Measurements from ENCODE around the gene MRPL21. TPM values are rescaled to one million over a fixed set of nuclear protein-coding genes. Genes with fewer than 3 reads are reported as not detected.

The MRPL21 gene
- total and polyA plus RNA-seq, 2 of the 8 experiments (the other 6 are each of a cell fraction or from before 2014, with no cell fraction given): 102 to 107 TPM

DNA sequence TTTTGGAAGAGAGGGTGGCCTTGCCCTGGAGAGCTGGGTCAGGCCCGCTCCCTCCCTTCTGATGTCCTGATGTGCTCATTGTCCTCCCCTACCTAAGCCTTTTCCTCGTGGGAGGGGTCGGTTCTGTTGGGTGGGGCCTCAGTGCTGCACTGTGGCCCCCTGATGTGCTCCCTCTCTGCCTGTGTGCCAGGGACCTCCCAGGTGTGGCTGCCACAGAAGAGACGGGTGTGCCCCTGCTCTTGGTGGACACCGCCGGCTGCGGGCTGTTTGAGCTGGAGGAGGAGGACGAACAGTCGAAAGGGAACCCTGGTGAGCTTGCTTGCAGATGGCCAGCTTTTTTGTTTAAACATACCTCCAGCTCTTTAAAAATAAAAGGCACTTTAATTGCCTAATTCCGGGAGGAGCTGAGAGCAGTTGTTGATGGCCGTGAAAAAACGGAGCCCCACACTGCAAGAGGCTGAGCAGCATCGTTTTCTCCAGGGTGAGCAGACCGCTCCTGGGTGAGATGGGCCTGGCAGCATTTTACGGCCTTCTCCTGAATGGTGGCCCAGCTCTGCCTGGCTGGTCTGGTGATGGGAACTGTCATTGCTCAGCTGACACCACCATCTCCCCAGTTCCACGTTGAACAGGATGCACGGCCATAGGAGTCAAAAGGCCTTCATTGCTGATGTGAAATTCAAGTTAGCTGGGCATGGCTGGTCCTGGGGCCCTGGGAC, 30.1 kb upstream of the MRPL21 start (continued):
- TF ChIP-seq KDM4A (IDR thresholded peaks at IDR 0.05; ENCODE audit: low read depth, low read length, severe bottlenecking) (no peak), RBBP5 (IDR thresholded peaks at IDR 0.05; ENCODE audit: borderline replicate concordance, low read depth, low read length) (no peak), CEBPB (IDR thresholded peaks at IDR 0.05; ENCODE audit: low read depth, low read length) (no peak), YY1 (IDR thresholded peaks at IDR 0.05; ENCODE audit: low read depth, low read length) (no peak), TBP (IDR thresholded peaks at IDR 0.05; ENCODE audit: low read depth, low read length) (no peak), SRF (IDR thresholded peaks at IDR 0.05; ENCODE audit: low read depth, low read length) (no peak), KDM5A (IDR thresholded peaks at IDR 0.05; ENCODE audit: low read length) (no peak), TEAD4 (IDR thresholded peaks at IDR 0.05; ENCODE audit: low read depth, low read length) (no peak)
- TF ChIP-seq, protein P1, sequence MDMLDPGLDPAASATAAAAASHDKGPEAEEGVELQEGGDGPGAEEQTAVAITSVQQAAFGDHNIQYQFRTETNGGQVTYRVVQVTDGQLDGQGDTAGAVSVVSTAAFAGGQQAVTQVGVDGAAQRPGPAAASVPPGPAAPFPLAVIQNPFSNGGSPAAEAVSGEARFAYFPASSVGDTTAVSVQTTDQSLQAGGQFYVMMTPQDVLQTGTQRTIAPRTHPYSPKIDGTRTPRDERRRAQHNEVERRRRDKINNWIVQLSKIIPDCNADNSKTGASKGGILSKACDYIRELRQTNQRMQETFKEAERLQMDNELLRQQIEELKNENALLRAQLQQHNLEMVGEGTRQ (IDR thresholded peaks at IDR 0.05; ENCODE audit: low read length): no peak
